NOMO-1 treated with dmso at 0.1 percent for 144 hours (cell line): Measurements from ENCODE around the gene CDH13.

Source experiments
- DNase-seq: peaks from one replicate; lab custom pipeline; 2025; ENCODE audit not compliant: unreplicated experiment; lab: John Stamatoyannopoulos, UW

The CDH13 gene

DNA sequence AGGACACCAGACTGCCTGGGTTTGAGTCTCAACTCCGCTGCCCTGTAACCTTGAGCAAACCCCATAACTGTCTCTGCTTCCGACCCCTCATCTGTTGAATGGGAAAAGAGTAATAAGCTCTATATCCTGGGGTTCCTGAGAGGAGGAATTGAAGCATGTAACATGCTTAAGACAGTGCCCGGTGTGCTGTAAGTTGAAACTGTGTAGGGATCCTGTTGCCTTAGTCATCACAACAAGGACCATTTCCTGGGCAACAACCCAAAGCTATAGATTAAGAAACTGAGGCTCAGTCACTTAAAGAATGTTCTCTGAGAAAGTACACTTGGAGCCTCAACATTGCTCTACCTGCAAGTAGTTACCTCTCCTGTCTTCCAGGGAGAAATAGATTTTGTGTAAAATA, 23.0 kb downstream of the CDH13 start:
- DNase-seq, result no peak

DNA sequence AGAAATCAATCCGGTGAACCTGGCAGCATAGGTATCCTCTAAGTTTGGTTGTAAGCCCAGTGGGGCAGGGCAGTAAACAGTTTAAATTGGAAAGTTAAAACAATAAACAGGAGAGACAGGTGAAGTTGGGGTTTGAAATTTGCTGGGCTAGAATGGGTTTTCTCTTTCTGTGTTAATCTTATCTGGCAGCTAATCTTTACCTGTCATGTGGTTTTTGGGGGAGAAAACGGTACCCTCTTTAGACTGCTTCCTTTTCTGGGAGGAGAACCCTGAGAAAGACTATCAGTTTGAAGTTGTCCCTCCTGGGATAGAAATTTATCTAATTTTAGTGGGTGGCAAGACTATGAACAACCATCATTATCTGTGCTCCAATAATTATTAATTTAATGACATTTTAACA, 24.0 kb downstream of the CDH13 start:
- no peak for DNase-seq

DNA sequence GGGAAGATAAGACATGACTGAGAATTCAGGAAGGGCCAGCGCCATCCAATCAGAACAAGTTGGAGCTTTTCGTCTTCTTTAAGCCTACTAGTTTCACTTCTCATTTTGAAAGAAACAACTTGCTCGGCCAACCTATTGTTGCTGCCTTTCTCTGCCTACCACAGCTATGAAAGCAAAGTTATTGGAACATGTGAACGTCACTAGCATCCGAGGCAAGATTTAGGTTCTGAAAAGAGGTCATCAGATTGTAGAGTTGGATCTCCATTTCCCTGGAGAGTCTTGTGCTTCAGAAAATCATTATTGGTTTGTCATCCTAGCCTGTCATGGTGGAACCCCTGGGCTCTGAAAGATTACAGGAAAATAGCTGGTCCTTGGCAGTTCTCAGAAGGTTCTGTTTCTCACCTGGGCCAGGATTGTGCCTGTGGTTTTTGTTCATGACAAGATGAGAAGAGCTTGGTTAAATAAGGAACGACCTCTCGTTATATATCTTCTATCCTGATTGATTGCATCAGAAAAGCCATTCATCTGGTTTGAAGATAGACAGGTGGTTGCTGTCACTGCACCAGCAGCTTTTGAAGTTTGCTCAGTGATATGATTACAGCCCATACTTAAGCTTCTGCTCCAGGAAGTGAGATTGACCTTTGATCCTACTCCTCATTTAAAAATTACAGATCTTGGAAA, 25.3 kb downstream of the CDH13 start:
- no peak for DNase-seq

DNA sequence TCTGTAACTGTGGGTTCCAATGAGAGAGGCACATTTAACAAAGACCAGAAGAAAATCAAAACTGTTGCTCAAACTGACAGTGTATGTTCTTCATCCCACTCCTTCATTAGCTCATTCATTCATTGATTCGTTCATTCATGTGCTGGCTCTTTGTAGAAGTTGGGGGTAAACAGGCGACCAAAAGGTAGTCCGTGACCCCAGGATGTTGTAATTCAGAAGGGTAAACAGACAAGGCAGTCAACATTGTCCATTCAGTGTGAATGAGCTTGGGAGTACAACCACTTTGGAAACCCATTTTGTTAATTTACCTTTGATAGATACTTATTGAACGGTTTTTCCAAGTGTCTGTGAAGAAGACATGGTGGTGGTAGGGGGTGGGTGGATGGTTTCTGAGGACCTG, 26.1 kb downstream of the CDH13 start:
- DNase-seq, result no peak

DNA sequence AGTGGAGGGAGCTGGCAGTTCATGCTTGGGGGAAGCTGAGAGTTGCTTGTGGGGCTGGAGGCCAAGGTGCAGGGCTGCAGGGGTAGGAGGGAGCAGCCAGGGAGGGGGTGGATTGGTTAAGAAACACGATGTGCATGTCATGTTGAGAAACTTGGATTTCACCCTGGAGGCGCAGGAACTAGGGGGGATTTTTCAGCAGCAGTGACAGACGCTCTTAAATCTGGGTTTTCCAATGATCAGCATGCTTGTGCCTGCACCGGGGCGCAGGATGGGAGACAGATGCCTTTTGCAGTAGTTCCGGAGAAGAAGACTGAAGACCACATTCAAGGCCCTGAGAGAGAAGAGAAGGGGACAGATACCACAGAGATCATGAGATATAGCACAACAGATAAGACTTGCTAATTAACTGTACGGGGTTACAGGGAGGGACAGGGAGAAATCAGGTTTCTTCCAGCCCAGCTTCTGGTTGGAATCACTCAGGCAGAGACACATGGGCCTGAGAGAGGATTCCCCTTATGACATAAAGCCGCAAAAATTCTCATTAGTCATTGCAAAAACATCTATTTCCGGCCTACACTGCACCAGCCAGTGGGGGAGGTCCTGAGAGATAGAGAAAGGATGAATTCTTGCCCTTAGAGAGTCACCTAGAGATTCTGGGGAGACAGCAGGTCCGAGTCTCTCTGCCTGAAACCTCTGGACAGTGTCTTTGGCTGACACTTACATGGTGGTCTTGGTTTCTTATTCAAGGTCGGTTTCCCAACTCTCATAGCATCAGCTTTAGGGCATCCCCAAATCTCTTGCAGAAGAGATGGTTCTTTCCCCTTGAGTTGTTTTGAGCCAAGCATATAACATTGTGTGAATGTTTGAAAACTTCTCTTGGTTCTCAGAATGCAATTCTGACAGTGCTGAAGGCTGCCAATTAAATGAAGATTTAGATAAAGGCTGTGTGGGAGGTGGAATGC, 27.1 kb downstream of the CDH13 start:
- DNase-seq, result no peak

DNA sequence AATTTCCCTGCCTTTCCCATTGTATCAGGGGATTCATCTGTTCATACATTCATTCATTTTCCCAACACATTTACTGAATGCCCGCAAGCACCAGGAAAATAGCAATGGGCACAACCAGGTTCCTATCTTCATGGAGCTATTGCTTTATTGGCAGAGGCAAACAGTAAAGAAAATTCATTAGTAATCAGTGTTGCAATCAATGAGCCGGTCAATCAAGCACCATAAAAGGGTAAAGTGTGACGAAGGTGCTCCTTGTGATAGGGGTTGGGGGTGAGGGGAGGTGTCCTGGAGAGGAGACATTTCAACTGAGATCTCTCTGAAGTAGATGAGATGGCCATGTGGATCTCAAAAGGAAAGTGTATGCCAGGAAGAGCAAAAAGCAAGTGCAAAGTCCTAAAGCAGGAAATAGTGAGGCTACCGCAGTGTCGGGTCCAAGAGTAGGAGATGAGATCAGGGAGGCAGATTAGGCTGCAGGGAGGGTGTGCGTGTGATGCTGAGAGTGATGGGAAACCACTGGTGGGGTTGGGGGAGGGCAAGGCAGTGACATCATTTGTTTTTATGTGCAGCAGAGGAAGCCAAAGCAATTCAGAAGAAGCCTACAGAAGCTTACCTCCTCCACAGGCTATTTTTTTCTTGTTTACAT, 28.4 kb downstream of the CDH13 start:
- DNase-seq, result no peak

DNA sequence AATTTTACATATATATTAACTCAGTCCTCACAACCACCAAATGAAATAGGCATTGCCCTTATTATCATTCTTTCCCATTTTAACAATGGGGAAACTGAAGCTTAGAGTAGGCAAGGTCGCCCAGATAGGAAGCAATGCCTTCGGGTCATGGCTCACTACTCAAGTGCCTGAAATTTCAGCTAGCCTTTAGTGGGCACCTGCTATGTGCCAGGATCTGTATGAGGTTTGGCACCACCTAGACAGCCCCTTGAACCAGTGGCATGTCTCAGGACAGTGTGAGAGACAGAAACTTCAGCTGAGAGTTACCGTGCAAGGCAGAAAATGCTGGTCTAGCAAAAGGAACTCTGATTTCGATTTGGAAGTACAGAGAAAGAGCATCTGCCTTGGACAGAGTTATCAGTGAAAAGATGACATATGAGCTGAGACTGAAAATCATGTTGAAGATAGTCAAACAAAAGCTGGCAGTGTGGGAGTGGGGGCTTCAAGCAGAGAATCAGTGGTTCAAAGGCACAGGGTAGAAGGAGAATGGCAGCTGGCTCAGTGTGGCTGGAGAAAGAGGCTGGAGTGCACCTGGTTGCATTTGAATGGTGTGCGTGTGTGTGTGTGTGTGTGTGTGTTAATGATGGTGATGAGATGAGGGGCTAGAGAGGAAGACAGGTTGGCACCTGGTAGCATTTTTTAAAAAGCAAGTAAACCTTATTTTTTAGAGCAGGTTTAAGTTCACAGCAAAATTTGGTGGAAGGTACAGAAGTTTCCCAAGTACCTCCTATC, 29.1 kb downstream of the CDH13 start:
- DNase-seq, result no peak

DNA sequence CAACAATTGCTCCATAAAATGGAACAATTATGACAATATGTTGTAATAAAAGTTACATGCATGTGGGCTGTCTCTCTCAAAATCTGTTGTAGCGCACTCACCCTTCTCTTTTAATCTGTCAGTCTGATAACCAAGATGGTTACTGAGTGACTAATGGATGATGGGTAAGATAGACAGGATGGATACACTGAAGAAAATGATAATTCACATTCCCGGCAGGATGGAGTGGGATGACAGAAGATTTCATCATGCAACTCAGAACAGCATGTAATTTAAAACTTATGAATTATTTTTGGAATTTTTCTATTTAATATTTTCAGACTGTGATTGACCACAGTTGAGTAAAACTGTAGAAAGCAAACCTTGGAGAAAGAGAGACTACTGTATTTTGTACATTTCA, 30.5 kb downstream of the CDH13 start:
- no peak for DNase-seq

DNA sequence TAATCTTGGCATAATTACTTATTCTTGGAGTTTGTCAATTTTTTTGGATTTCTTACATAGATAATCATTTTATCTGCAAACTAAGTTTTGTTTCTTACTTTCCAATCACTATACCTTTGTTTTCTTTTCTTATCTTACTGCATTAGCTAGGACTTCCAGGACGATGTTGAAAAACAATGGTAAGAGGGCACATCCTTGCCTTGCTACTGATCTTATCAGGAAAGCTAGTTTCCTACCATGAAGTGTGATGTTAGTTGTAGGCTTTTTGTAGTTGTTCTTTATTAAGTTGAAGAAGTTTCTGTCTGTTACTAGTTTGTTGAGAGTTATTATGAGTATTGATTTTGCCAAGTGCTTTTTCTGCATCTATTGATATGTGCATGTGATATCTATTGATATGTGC, 31.0 kb downstream of the CDH13 start:
- no peak for DNase-seq

DNA sequence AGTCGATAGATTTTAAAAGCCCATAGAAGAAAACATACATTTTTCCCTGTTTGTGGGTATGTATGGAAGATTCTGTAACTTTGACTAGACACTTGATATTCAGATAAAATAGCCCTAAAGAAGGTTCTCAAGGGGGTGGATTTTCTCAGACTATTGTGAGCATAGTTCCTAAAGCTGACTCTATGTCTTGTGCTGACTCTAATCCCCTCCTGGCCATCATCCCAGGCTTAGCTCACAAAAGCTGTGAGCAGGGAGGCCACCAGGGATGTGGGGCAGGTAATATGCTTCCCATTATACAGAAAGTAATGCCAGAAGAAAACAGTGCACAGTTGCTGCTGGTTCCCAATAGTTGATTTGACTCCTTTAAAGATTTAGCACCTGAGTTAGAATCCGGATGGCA, 32.0 kb downstream of the CDH13 start:
- no peak for DNase-seq

DNA sequence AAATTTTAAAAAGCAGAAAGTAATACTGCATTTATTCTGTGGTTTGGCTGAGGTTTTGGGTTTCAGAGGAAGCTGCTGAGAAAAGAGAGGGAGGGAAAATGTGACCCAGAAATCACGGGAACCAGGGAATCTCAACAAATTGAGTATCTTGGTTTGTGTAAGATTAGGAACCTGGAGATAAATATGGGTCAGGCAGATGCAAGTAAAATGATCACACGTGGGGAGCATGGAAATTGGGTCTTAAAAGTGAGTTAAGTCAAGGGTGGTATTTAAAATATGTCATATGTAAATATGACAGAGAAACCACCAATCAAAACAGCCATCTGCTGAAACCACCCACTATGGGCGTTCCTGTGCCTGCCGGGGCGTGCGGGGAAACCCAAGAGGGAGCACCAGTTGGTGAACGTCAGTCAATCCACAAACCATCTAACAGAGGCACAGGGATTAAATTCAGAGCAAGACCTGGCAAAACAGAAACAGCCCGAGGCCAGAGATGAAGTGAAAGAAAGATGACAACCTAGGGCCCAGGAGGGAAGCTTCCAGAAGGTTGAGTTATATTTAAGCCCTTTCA, 33.4 kb downstream of the CDH13 start:
- DNase-seq, result no peak

DNA sequence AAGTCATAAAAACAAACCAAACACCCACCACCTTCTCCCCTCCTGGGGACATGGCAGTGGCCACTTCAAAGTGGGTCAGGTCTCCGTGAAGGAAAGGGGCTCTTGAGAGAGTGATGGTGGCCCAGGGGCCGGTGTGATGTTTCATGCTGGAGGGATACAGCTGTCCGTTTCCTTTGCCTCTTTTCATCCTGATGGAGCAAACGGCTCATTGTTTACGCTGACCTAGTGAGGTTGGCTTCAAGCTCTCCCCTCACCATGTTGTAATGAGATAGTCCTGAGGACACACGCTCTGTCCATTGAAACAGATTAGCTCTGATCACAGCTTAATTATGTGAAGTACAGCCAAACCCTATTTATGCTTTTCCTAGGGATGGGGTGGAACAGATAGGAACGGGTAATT, 34.2 kb downstream of the CDH13 start:
- DNase-seq, result no peak

DNA sequence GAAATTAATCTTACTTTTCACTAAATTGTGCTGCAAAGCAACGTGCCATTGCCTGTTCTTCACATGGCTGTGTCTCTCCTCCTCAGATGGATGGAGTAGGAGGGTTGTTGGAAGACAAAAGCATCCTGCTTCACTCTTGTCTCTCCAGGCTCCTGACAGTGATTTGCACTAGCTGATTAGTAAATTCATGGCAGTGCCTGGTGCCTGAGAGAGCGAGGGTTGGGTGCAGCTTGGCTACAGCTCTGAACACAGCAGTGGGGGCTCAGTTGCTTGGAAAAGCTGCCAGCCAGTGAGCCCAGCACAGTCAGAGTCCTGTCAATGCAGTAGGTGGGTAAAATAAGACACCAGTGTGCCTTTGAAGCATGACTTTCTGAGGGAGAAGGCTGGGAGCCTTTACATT, 37.4 kb downstream of the CDH13 start:
- no peak for DNase-seq

DNA sequence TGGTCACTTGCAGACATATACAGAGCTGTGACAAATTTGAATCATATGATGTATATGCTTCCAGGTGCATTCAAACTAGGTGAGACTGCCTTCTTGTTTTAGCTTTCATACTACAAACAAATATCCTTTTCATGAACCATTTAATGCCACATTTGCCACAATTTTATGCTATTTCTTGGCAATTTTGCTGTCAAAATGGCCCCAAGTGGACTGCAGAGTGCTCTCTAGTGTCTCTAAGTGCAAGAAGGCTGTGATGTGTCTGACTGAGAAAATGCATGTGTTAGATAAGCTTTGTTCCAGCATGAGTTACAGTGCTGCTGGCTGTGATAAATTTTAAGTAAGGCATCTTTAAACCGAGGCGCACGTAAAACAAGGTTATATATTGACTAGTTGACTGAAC, 38.3 kb downstream of the CDH13 start:
- DNase-seq, result no peak

DNA sequence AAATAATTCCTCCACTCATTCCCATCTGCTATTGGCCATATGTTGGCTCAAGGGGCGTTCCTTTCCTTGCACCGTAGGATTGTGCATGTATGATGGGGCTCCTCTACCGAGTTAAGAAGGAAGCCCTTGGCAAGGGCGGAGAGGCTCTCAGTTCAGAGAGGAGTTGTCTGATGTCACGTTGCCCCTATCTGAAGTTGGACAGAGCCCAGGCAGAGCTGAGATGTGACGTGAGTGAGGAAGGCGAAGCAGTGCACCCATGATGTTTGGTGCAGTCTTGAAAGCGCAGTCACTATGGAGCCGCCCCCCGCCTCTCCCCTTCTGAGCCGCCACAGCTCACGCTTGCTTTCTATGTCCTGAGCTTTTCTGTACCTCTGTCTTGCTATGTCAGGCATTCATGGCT, 40.7 kb downstream of the CDH13 start:
- no peak for DNase-seq

DNA sequence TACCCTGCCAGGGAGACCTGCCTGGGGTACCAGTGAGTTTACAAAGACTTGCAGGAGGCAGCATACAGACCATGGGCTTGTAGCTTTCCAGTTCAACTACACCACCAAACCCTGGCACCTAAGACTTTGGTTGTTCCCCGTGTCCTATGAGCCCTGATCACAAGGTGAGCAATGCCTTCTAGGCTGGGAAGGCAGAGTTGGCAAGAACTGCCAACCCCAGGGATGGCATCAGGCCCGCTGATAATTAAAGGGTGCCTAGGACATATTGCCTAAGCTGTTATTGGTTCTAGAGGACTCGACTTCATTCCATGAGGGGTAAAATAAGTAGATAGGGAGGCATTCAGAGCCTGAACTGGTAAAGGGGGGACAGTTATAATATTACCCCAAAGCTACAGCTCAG, 41.3 kb downstream of the CDH13 start:
- no peak for DNase-seq

DNA sequence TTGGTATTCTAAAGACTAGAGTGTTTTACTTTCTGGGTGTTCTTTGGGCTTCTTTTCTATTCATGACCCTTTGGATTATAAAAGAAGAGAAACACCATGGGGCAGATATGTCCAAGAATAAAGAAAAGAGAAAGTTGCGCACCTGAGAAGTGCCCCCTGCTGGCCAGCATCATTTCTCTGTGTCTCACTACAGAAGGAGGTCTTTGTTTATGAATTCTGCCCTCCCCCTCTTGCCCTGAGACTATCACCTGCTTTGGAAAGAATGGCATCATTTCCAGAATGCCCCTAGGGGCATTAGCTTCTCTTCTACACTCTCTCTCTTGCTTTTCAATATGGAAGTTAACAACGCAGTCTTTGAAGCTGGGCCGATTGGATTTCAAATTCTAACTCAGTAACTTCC, 45.0 kb downstream of the CDH13 start:
- DNase-seq, result no peak

DNA sequence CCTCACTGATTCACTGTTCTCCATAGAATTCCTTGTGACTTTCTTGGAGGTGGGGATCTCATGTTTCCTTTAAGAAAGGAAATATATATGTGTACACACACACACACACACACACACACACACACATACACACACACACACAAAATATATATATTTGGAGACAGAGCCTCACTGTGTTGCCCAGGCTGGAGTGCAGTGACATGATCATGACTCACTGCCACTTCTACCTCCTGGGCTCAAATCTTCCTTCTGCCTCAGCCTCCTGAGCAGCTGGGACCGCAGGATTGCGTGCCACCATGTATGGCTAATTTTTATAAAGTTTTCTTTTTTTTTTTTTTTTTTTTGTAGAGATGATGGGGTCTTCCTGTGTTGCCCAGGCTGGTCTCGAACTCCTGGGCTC, 45.9 kb downstream of the CDH13 start:
- no peak for DNase-seq

DNA sequence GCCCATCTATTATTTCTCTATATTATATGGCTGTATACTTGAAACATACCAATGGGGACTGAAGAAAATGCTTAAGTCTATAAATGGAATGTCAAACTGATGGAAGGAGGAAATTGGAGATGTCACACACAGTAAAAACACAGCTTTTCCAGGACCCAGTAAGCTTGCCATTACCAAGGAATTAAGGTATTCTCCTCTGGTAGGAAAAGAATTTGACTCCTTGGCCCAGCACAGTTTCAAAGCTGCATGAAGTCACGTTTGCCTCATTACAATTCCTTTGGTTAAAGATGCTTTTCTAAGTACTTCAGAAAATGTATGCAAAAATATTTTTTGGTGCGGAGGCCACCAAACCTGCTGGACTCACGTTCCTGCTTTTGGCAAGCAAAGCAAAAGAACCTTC, 48.5 kb downstream of the CDH13 start:
- DNase-seq, result no peak

DNA sequence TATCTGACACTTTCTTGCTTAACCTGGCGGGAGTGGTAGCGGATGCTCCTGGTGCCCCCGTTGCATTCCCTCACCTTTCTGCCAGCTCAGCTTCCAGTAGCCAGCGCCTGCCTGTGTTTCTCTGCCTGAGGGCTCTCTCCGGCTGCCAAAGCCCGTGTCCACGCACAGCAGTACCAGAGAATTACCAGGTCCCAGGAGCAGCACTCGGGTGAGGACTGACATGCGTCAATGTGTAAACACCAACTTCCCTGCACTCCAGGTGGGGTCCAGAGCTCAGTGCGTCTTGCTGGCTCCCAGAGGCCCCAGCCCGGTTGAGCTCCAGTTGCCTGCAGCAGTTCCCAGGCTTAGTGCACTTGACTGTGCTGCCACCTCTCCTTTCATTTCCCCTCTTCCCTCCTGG, 54.8 kb downstream of the CDH13 start:
- no peak for DNase-seq

DNA sequence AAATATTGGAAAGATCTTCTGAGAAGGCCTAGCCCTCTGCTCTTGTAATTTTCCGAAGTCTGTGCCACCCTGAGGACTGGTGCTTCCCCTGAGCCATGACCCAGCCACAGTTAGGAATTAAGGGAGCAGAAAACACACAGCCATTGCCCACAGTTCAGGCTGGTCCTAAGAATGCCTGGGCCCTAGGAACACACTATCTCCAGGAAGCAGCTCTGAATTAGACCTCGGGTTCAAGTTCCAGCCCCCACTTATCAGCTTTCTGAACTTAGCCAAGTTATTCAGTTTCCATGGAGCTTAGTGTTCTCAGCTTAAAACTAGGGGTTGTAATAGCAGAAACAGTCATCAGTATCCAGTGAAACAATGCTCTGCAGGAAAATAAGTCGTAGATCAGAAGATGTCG, 56.0 kb downstream of the CDH13 start:
- no peak for DNase-seq
